ENCODE data around the gene SSC5D. TPM values are rescaled to one million over a fixed set of nuclear protein-coding genes. Genes with fewer than 3 reads are reported as not detected.

The SSC5D gene
- total and polyA plus RNA-seq, 9 of the 15 experiments (the other 6 are each of a cell fraction or from before 2014, with no cell fraction given) = 0.04 to 0.71 (median 0.14) TPM; not detected in 2

DNA sequence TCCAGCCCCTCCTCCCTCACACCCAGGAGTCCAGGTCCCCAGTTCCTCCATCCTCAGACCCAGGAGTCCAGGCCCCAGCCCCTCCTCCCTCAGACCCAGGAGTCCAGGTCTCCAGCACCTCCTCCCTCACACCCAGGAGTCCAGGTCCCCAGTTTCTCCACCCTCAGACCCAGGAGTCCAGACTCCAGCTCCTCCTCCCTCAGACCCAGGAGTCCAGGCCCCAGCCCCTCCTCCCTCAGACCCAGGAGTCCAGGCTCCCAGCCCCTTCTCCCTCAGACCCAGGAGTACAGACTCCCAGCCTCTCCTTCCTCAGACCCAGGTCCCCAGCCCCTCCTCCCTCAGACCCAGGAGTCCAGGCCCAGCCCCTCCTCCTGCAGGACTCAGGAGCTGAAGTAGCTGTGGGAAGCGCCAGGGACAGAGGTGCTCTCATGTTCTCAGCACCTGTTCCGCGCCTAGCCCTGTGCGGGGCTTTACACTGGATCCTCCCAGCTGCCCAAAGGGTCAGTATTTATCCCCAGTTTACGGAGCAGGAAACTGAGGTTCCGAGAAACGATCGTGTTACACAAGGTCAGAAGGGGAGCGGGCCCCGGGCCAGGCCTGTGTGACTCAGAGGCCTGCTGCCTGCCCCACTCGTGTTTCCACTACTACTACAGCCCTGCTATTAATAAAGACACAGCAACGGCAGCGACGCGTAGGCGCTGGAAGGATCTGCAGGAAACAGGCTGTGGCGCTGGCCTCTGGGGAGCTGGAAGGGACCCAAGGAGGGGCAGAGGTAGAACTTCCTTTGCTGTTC, 58.8 kb downstream of the SSC5D start (continued):
- TF ChIP-seq, protein P1, sequence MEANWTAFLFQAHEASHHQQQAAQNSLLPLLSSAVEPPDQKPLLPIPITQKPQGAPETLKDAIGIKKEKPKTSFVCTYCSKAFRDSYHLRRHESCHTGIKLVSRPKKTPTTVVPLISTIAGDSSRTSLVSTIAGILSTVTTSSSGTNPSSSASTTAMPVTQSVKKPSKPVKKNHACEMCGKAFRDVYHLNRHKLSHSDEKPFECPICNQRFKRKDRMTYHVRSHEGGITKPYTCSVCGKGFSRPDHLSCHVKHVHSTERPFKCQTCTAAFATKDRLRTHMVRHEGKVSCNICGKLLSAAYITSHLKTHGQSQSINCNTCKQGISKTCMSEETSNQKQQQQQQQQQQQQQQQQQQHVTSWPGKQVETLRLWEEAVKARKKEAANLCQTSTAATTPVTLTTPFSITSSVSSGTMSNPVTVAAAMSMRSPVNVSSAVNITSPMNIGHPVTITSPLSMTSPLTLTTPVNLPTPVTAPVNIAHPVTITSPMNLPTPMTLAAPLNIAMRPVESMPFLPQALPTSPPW (CRISPR knock-in tag; IDR thresholded peaks at IDR 0.05) = no peak
- TF ChIP-seq RBM25 (IDR thresholded peaks at IDR 0.05; ENCODE audit: low read depth, low read length, severe bottlenecking) = peak; percentile 46
- TF ChIP-seq CHD4 (IDR thresholded peaks at IDR 0.05; ENCODE audit: insufficient read depth, insufficient replicate concordance, low read depth, low read length, poor library complexity, severe bottlenecking) = peak; percentile 16
- no peak for TF ChIP-seq ZNF384 (IDR thresholded peaks at IDR 0.05; ENCODE audit: low read depth, low read length)
- TF ChIP-seq RBFOX2 (IDR thresholded peaks at IDR 0.05; ENCODE audit: low read depth, low read length) = peak; percentile 40
- TF ChIP-seq PHF8 (IDR thresholded peaks at IDR 0.05; ENCODE audit: borderline replicate concordance, low read length) = peak; percentile 38; the same call in 1 of the 2 replicates
- no peak for TF ChIP-seq KLF6 (CRISPR knock-in tag; IDR thresholded peaks at IDR 0.05; ENCODE audit: borderline replicate concordance)
- no peak for TF ChIP-seq NCOA4 (IDR thresholded peaks at IDR 0.05; ENCODE audit: partially characterized antibody)
- no peak for TF ChIP-seq SRSF1 (IDR thresholded peaks at IDR 0.05; ENCODE audit: low read depth, low read length)
- TF ChIP-seq, protein P2, sequence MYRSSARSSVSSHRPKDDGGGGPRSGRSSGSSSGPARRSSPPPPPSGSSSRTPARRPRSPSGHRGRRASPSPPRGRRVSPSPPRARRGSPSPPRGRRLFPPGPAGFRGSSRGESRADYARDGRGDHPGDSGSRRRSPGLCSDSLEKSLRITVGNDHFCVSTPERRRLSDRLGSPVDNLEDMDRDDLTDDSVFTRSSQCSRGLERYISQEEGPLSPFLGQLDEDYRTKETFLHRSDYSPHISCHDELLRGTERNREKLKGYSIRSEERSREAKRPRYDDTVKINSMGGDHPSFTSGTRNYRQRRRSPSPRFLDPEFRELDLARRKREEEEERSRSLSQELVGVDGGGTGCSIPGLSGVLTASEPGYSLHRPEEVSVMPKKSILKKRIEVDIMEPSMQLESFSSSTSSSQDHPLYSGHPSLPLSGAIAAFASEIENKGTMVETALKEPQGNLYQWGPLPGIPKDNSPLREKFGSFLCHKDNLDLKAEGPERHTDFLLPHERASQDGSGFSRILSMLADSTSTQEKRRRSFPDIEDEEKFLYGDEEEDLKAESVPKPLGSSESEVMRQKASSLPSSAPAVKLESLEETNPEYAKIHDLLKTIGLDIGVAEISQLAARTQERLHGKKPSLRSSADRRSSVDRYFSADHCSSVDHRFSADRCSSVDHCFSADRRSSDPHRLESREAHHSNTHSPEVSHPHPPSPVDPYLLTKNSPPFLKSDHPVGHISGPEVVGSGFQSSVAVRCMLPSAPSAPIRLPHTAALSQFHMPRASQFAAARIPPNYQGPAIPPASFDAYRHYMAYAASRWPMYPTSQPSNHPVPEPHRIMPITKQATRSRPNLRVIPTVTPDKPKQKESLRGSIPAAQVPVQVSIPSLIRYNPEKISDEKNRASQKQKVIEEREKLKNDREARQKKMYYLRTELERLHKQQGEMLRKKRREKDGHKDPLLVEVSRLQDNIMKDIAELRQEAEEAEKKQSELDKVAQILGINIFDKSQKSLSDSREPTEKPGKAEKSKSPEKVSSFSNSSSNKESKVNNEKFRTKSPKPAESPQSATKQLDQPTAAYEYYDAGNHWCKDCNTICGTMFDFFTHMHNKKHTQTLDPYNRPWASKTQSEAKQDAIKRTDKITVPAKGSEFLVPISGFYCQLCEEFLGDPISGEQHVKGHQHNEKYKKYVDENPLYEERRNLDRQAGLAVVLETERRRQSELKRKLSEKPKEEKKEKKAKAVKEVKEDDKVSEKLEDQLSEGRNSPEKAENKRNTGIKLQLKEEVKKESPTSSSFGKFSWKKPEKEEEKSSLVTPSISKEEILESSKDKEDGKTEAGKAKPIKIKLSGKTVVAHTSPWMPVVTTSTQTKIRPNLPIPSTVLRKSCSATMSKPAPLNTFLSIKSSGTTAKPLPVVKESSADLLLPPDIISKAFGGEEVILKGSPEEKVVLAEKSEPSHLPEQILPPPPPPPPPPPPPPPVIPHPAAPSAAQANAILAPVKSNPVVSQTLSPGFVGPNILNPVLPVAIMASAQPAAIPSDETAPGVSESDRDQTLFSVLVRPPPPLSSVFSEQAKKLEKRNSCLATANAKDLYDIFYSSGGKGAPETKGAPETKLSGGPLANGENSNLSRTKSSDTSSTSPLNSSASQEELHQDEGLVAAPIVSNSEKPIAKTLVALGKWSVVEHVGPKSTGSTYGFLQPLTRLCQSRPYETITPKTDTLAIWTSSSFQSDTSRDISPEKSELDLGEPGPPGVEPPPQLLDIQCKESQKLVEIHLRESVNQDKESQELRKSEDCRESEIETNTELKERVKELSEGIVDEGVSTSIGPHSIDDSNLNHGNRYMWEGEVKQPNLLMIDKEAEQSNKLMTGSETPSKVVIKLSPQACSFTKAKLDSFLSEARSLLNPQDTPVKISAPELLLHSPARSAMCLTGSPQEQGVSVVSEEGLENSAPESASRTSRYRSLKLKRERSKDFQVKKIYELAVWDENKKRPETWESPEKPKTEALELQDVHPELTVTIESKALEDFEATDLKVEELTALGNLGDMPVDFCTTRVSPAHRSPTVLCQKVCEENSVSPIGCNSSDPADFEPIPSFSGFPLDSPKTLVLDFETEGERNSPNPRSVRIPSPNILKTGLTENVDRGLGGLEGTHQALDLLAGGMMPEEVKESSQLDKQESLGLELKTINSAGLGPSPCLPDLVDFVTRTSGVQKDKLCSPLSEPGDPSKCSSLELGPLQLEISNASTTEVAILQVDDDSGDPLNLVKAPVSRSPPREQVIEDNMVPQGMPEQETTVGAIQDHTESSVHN (IDR thresholded peaks at IDR 0.05; ENCODE audit: borderline replicate concordance in 1 of 2, low read depth in 1 of 2) = no peak
- no peak for TF ChIP-seq NRF1 (conservative IDR thresholded peaks at IDR 0.05 in 1 of 2, IDR thresholded peaks at IDR 0.05 in 1 of 2)
